ENCODE data around the gene UBA7.
"Not testable (repeated sequence)": the region's sequence is repeated elsewhere in the genome, so short reads cannot be mapped to it uniquely, and the experiment has no call there.

The UBA7 gene

GRCh38 chr3:49785565-49786356 lies 28.0 kb downstream of the UBA7 start:
- no peak for DNase-seq

- DNase-seq, result not testable (repeated sequence)
These were observed 31.5 kb downstream of the UBA7 start for GRCh38 chr3:49782277-49782676.

DNA sequence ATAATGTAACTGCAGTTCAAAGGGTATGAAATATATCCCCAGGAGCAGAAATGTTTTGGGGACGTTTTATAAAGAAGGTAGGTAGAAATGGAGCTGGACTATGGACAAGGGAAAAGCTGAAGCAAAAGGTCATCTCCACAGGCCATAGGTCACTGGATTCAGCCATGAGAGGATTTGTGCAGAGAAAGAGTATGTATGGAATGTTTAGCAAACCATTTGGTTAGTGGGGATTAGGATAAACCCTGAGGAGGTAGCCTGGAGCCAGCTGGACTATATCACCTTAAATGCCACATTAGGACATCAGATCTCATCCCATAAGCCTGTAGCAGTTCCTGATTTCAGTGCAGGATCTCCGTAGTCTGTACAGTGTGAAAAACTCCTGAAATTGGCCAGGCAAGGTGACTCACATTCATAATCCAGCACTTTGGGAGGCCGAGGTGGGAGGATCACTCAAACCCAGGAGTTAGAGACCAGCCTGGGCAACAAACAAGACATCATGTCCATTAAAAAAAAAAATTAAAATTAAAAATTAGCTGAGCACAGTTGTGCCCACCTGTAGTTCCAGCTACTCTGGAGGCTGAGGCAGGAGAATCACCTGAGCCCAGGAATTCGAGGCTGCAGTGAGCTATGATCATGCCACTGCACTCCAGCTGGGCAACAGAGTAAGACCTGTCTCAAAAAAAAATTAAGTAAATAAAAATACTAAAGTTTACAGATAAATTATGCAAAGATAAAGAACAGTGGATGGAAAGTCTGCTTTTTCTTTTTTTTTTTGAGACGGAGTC lies 32.1 kb downstream of the UBA7 start:
- no peak for DNase-seq

DNA sequence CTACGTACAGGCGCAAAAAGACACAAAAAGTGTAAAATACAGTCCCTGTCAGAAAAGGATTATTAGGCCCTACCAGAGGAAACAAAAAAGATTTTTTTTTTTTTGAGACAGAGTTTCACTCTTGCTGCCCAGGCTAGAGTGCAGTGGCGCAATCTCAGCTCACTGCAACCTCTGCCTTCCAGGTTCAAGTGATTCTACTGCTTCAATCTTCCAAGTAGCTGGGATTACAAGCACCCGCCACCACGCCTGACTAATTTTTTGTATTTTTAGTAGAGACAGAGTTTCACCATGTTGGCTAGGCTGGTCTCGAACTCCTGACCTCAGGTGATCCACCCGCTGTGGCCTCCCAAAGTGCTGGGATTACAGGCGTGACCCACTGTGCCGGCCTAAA lies 32.8 kb downstream of the UBA7 start:
- not testable (repeated sequence) for DNase-seq

GRCh38 chr3:49780080-49780974 lies 33.4 kb downstream of the UBA7 start:
- DNase-seq, result no peak

- DNase-seq, result no peak
These were observed 34.2 kb downstream of the UBA7 start for GRCh38 chr3:49779358-49780079.

GRCh38 chr3:49776101-49776500 lies 37.7 kb downstream of the UBA7 start:
- DNase-seq, result not testable (repeated sequence)

DNA sequence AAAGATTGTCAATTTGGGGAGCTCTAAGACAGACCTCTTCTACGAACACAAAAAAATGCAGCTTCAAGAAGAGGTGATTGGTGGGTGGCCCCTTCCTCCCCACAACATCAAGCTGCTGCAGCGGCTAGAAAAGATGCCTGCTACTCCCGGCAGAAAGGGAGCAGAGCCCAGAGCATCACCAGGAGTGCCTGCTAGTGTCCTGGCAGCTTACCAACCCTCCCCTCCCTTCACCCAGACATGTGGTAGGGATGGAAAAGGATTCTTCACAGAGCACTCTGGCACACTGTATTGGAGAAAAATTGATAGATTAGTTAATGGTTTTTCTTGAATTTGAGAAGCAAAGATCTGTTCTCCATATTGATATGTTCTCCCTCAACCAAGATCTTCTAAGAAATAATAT lies 38.2 kb downstream of the UBA7 start:
- DNase-seq, result no peak

- DNase-seq, result no peak
These were observed 41.0 kb downstream of the UBA7 start for GRCh38 chr3:49772703-49773102.

DNA sequence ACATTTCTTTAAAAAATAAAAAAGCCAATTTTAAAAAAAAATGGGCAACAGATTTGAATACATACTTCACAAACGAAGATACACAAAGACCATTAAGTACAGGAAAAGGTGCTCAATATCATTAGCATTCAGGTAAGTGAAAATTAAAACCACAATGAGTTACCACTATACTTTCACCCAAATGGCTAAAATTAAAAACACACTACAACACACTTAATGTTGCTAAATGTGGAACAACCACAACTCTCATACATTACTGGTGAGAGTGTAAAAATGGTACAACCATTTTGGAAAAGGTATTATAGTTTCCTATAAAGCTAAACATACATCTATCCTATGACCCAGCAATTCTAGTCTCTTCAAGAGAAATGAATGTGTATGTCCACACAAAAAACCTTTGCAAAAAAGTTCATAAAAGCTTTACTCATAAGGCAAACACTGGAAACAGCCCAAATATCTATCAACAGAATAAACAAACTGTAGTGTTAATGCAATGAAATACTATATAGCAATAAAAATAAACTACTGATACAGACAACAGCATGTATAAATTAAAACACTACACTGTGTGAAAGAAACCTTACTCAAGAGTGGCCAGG lies 42.3 kb downstream of the UBA7 start:
- DNase-seq, result no peak

DNA sequence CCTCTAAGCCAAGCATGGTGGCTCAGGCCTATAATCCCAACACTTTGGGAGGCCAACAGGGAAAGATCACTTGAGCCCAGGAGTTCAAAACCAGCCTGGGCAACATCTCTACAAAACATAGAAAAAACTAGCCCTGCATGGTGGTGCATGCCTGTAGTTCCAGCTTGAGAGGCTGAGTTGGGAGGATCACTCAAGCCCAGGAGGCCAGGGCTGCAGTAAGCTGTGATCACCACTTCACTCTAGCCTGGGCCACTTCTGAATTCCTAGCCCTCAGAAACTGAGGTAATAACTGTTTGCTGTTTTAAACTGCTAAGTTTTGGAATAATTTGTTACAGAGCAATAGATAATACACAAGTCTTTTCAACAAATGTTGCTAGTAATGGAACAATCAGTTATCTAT lies 43.8 kb downstream of the UBA7 start:
- DNase-seq, result no peak

DNA sequence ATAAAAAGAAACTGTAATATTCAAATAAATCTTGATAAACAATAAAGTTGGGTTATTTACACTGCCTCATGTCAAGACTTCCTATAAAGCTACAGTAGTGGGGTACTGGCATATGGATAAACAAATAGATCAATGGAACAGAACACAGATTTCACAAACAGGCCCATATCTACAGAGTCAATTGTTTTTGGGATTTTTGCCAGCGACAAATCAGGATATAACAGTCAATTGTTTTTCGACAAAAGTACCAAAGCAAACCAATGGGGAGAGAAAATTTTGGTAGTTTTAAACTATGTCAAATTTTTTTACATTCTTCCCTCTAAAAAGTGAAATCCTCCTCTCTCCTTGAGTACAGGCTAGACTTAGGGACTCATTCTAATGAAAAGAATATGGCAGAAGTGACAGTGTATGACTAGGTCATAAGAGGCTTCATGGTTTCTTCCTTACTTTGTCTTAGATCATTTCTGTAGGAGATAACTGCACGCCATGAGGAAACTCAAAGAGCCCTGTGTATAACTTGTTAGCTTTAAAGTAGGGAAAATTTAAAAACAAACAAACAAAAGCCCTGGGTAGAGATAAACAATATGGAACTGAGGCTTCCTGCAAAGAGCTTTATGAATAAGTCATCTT lies 44.4 kb downstream of the UBA7 start:
- no peak for DNase-seq

DNA sequence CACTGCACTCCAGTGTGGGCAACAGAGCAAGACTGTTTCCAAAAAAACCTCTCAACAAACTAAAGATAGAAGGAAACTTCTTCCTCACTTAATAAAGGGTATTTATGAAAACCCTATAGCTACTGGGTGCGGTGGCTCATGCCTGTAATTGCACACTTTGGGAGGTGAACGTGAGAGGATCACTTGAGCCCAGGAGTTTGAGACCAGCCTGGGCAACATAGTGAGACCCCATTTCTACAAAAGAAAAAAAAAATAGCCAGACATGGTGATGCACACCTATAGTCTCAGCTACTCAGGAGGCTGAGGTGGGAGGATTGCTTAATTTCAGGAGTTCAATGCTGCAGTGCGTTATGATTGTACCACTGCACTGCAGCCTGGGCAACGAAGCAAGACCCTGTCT lies 49.8 kb downstream of the UBA7 start:
- DNase-seq, result no peak

GRCh38 chr3:49761661-49762060 lies 52.1 kb downstream of the UBA7 start:
- DNase-seq, result no peak

GRCh38 chr3:49759226-49759625 lies 54.5 kb downstream of the UBA7 start:
- no peak for DNase-seq

DNA sequence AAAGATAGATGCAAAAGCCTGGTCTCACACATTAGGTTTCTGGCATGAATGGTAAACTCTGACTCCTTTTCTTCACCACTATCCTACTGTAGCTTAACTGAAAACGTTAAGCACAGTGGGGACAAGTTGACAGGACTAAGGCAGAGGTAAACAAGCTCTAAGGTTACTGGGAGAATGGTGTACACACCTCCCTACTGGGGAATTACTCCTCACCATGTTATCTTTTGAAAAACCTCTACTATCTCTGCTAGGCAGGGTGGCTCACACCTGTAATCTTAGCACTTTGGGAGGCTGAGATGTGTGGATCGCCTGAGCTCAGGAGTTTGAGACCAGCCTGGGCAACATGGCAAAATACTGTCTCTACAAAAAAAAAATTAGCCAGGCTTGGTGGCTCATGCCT lies 56.6 kb downstream of the UBA7 start:
- DNase-seq, result no peak

DNA sequence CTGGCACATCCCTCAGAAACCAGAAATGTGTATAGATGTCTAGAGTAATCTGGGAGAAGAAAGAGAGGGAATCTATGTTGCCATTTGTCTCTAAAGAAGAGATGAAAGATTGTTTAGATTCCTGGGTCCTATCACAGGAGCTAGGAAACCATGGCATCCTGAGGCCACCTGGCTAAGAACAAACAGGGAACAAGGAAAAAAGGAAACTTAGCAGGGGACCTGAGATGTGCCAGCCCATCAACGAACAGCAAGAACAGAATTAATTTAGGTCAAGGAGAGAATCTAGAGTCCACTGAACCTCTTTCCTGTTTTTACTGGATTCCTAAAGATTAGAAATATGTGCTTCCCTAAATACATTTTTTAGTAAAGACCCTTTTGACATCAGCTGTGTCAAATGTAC lies 57.7 kb downstream of the UBA7 start:
- DNase-seq, result no peak
